Medulla oblongata (tissue), 1 donor: ENCODE measurements around the gene GOLGA6L9.
"Not testable (repeated sequence)": the region's sequence is repeated elsewhere in the genome, so short reads cannot be mapped to it uniquely, and the experiment has no call there.

Experiments
- DNase-seq: peaks from one replicate; pipeline ENCODE4 v3.0.0-alpha.2; 2015; ENCODE audit errors: extremely low spot score

Gene GOLGA6L9

GRCh38 chr15:82468205-82468604, 38.6 kb downstream of the GOLGA6L9 start:
- DNase-seq: not testable (repeated sequence)

GRCh38 chr15:82469381-82469780, 39.8 kb downstream of the GOLGA6L9 start:
- DNase-seq: not testable (repeated sequence)

- DNase-seq: not testable (repeated sequence)
Measured at GRCh38 chr15:82472269-82472982, 42.8 kb downstream of the GOLGA6L9 start.

GRCh38 chr15:82474596-82475325, 45.1 kb downstream of the GOLGA6L9 start:
- DNase-seq: not testable (repeated sequence)

GRCh38 chr15:82475345-82475967, 45.8 kb downstream of the GOLGA6L9 start:
- DNase-seq: not testable (repeated sequence)

- DNase-seq: not testable (repeated sequence)
Measured at GRCh38 chr15:82476697-82477342, 47.2 kb downstream of the GOLGA6L9 start.

GRCh38 chr15:82477343-82478057, 47.9 kb downstream of the GOLGA6L9 start:
- not testable (repeated sequence) for DNase-seq
